ENCODE results near the gene GSN. TPM values are rescaled to one million over a fixed set of nuclear protein-coding genes. Genes with fewer than 3 reads are reported as not detected.

Gene GSN
- total RNA-seq, 4 donors from 2014 or later, result 364 to 571 (median 480) TPM

DNA sequence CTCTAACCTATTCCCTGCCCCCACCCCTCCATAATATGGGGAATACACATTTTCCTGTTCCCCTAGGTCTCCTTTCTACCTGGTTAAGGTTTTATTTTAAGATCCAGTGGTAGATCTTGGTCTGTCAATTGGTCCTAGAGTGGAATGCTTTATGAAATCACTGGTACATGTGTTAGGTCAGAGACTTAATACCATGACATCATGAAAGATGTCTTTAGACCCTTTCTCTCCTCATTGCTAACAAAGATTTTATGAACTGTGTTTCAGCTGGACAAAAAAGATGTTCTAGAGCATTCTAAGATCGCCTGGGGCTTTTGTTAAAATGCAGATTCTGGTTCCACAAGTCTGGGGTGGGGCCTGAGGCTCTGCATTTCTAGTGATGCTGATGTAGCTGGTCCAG lies 9.1 kb downstream of the GSN start:
- DNase-seq, result no peak
- Histone ChIP-seq H3K4me1 (peaks cover 5 to 60% (median 13%) of the 10 kb centered on the region in 4 donors), H3K9me3 (no peaks in the 10 kb centered on the region), H3K27me3 (no peaks in the 10 kb centered on the region), H3K27ac (peak overlapping the region in 2 of 4 donors; percentile 41 to 99), H3K36me3 (no peaks in the 10 kb centered on the region), H3K4me3 (no peak overlapping the region)
- TF ChIP-seq, protein P1, sequence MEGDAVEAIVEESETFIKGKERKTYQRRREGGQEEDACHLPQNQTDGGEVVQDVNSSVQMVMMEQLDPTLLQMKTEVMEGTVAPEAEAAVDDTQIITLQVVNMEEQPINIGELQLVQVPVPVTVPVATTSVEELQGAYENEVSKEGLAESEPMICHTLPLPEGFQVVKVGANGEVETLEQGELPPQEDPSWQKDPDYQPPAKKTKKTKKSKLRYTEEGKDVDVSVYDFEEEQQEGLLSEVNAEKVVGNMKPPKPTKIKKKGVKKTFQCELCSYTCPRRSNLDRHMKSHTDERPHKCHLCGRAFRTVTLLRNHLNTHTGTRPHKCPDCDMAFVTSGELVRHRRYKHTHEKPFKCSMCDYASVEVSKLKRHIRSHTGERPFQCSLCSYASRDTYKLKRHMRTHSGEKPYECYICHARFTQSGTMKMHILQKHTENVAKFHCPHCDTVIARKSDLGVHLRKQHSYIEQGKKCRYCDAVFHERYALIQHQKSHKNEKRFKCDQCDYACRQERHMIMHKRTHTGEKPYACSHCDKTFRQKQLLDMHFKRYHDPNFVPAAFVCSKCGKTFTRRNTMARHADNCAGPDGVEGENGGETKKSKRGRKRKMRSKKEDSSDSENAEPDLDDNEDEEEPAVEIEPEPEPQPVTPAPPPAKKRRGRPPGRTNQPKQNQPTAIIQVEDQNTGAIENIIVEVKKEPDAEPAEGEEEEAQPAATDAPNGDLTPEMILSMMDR (IDR thresholded peaks at IDR 0.05), result no peak
- TF ChIP-seq POLR2A (IDR thresholded peaks at IDR 0.05), result no peak

DNA sequence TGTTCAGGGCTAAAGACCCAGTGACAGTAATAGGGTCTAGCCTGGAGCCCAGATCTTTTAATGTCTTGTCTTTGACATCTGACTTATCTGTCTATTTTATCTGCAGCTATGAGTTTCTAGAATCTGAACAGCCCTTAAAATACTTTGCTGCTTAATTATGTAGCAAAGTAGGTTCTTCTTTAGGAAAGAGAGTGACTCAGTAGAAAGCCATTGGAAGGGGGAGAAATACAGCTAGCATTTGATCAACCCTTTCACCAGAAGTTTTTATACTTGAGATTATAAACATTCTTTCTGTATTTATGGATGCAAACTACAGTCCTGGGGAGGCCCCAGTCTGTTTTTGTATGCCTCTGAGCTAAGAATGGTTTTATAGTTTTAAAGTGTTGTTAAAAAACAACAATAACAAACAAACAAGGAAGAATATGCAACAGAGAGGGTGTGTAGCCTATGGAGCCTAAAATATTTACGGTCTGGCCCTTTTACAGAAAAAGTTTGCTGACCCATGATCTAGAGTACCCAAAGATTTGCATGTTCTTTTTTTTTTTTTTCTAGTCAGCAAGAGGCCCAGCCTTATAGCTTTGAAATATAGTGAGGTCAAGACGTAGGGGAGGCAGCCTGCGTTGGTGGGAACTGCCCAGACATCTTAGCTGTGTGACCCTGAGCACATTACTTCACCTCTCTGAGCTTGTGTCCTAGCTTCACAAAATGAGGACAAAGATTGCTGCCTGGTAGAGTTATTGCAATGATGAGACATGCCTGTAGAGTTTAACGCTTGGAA lies 9.7 kb downstream of the GSN start:
- Histone ChIP-seq H3K4me3 (no peak overlapping the region), H3K27me3 (no peaks in the 10 kb centered on the region), H3K36me3 (no peaks in the 10 kb centered on the region), H3K27ac (peak overlapping the region; percentile 6 to 99 (median 64)), H3K9me3 (no peaks in the 10 kb centered on the region), H3K4me1 (peaks cover 0 to 60% (median 16%) of the 10 kb centered on the region in 4 donors)
- TF ChIP-seq, protein P1 (IDR thresholded peaks at IDR 0.05), result no peak
- TF ChIP-seq POLR2A (IDR thresholded peaks at IDR 0.05), result no peak
- no peak for DNase-seq

DNA sequence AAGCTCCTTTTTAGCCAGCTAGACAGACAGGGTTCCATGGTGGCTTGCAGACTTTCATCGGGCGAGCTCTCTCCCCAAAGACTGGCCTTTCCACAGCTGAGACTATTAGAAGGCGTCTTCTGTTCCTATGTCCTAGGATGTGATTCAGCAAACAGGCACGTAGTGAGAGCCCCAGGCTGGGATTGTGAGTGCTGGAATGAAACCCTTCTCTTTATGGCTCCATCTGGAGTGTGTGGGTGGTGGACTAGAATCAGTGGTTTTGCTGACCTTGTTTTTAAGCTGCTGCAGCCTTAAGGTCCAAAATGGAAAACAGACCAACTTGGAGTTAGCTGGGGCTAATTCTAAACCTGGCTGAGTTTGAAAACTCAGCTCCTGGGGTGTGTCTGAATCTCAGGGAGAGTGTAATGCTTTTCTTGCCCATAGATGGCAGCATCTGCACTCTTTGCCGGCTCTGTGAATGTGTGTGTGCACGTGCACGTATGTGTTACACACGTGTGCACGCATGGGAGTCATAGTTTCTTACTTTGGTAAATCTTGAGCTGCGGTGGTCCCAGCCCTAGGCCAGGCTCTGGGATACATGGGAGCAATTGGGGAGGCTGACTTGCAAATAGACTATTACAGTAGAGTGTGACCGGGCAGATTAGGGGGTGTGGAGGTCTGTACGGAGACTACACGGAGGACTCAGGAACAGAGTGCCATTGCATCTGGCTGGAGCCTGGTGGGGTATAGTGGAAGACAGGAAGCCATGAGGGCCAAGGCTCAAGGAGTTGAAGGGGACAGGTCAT lies 10.7 kb downstream of the GSN start:
- DNase-seq, result peak in 1 of 3 donors; percentile 79

GRCh38 chr9:121279776-121280388 lies 11.9 kb downstream of the GSN start:
- no peak for DNase-seq
- TF ChIP-seq POLR2A (IDR thresholded peaks at IDR 0.05), result no peak
- TF ChIP-seq, protein P1 (IDR thresholded peaks at IDR 0.05), result no peak
- Histone ChIP-seq H3K27me3 (no peaks in the 10 kb centered on the region), H3K4me1 (peaks cover 0 to 73% (median 19%) of the 10 kb centered on the region in 4 donors), H3K9me3 (no peaks in the 10 kb centered on the region), H3K27ac (peak overlapping the region; percentile 6 to 99 (median 90)), H3K36me3 (no peaks in the 10 kb centered on the region), H3K4me3 (no peak overlapping the region)

More for the DNA sequence above, 10.7 kb downstream of the GSN start:
- Histone ChIP-seq H3K27me3 (no peaks in the 10 kb centered on the region), H3K9me3 (no peaks in the 10 kb centered on the region), H3K27ac (peak overlapping the region; percentile 6 to 99 (median 64)), H3K4me1 (peaks cover 0 to 65% (median 19%) of the 10 kb centered on the region in 4 donors), H3K36me3 (no peaks in the 10 kb centered on the region), H3K4me3 (no peak overlapping the region)
- no peak for TF ChIP-seq POLR2A (IDR thresholded peaks at IDR 0.05)
- TF ChIP-seq, protein P1 (IDR thresholded peaks at IDR 0.05), result peak; percentile 55 to 96 (median 85)

Data from Peyer's patch (tissue), 4 donors.